Trophoblast cell (in vitro differentiated cells and primary cell): ENCODE data around the gene MEX3B.

Experiments
- DNase-seq, 2 donors: peaks; one replicate each; pipeline ENCODE4 v3.0.0-alpha.2; 2016
- H2AFZ ChIP-seq: 2 replicates; pipeline ENCODE4 v1.6.1; 2013; ENCODE audit warnings: low read length, moderate library complexity, mild to moderate bottlenecking; ENCODE audit not compliant: insufficient read depth, poor library complexity
- H2AK5ac ChIP-seq: 2 replicates; pipeline ENCODE4 v1.6.1; 2013; ENCODE audit warnings: mild to moderate bottlenecking, low read length
- H2BK120ac ChIP-seq: 2 replicates; pipeline ENCODE4 v1.6.1; 2013; ENCODE audit warnings: low read length, mild to moderate bottlenecking, moderate library complexity; ENCODE audit not compliant: insufficient read depth, poor library complexity
- H2BK12ac ChIP-seq: 2 replicates; pipeline ENCODE4 v1.6.1; 2013; ENCODE audit warnings: mild to moderate bottlenecking, low read length, moderate library complexity
- H2BK5ac ChIP-seq: 2 replicates; pipeline ENCODE4 v1.6.1; 2013; ENCODE audit warnings: low read length, low read depth, moderate library complexity, mild to moderate bottlenecking; ENCODE audit not compliant: poor library complexity
- H3K14ac ChIP-seq: 2 replicates; pipeline ENCODE4 v1.6.1; 2013; ENCODE audit warnings: mild to moderate bottlenecking, low read length
- H3K18ac ChIP-seq: 2 replicates; pipeline ENCODE4 v1.6.1; 2013; ENCODE audit warnings: mild to moderate bottlenecking, low read length
- H3K23ac ChIP-seq: 2 replicates; pipeline ENCODE4 v1.6.1; 2013; ENCODE audit warnings: low read length
- H3K27ac ChIP-seq: 2 replicates; pipeline ENCODE4 v1.5.1; 2013; ENCODE audit warnings: low read depth, mild to moderate bottlenecking, inconsistent platforms, low read length, moderate library complexity
- H3K27me3 ChIP-seq: 2 replicates; pipeline ENCODE4 v1.6.1; 2013; ENCODE audit warnings: inconsistent platforms, mild to moderate bottlenecking, low read length, moderate library complexity; ENCODE audit not compliant: insufficient read depth
- H3K36me3 ChIP-seq, 2 experiments: 1 replicate in 1 of 2; 2 replicates in 1 of 2; pipeline ENCODE4 v1.6.1; 2013; ENCODE audit warnings: low read length in 2 of 2, mild to moderate bottlenecking in 2 of 2, moderate library complexity in 1 of 2; ENCODE audit not compliant: insufficient read depth in 2 of 2, control insufficient read depth in 1 of 2
- H3K4ac ChIP-seq: 2 replicates; pipeline ENCODE4 v1.6.1; 2013; ENCODE audit warnings: low read depth, mild to moderate bottlenecking, low read length, moderate library complexity
- H3K4me1 ChIP-seq, 2 experiments: 1 replicate in 1 of 2; 2 replicates in 1 of 2; pipeline ENCODE4 v1.6.1; 2013; ENCODE audit warnings: low read length in 2 of 2, mild to moderate bottlenecking in 2 of 2, moderate library complexity in 1 of 2; ENCODE audit not compliant: insufficient read depth in 2 of 2, control insufficient read depth in 1 of 2
- H3K4me2 ChIP-seq: 2 replicates; pipeline ENCODE4 v1.6.1; 2013; ENCODE audit warnings: inconsistent platforms, mild to moderate bottlenecking, low read length, moderate library complexity
- H3K4me3 ChIP-seq: 2 replicates; pipeline ENCODE4 v1.5.1; 2013; ENCODE audit warnings: mild to moderate bottlenecking, low read depth, low read length, inconsistent platforms
- H3K79me1 ChIP-seq: one replicate; pipeline ENCODE4 v1.6.1; 2013; ENCODE audit warnings: low read length
- H3K79me2 ChIP-seq: 2 replicates; pipeline ENCODE4 v1.6.1; 2013; ENCODE audit warnings: low read length, mild to moderate bottlenecking; ENCODE audit not compliant: control insufficient read depth, insufficient read depth, poor library complexity
- H3K9ac ChIP-seq: 2 replicates; pipeline ENCODE4 v1.6.1; 2013; ENCODE audit warnings: mild to moderate bottlenecking, low read length
- H3K9me3 ChIP-seq: 2 replicates; pipeline ENCODE4 v1.6.1; 2013; ENCODE audit warnings: low read depth, mild to moderate bottlenecking, control low read depth, inconsistent platforms, low read length; ENCODE audit not compliant: insufficient read depth
- H4K12ac ChIP-seq: 2 replicates; pipeline ENCODE4 v1.6.1; 2013; ENCODE audit warnings: low read depth, mild to moderate bottlenecking, low read length, moderate library complexity
- H4K8ac ChIP-seq: 2 replicates; pipeline ENCODE4 v1.6.1; 2013; ENCODE audit warnings: low read depth, mild to moderate bottlenecking, low read length, moderate library complexity
- H4K91ac ChIP-seq: one replicate; pipeline ENCODE4 v1.6.1; 2013; ENCODE audit warnings: low read depth, mild to moderate bottlenecking, low read length, moderate library complexity
- WGBS: extraction: QIAGEN DNeasy Blood & Tissue Kit; methylation state at CpG from one replicate; pipeline ENCODE4 v1.1.7; 2013; ENCODE audit warnings: missing lambda C conversion rate; ENCODE audit not compliant: insufficient read length, insufficient coverage; ENCODE audit errors: extremely low coverage; 5-methylcytosine and 5-hydroxymethylcytosine counted together

The MEX3B gene

DNA sequence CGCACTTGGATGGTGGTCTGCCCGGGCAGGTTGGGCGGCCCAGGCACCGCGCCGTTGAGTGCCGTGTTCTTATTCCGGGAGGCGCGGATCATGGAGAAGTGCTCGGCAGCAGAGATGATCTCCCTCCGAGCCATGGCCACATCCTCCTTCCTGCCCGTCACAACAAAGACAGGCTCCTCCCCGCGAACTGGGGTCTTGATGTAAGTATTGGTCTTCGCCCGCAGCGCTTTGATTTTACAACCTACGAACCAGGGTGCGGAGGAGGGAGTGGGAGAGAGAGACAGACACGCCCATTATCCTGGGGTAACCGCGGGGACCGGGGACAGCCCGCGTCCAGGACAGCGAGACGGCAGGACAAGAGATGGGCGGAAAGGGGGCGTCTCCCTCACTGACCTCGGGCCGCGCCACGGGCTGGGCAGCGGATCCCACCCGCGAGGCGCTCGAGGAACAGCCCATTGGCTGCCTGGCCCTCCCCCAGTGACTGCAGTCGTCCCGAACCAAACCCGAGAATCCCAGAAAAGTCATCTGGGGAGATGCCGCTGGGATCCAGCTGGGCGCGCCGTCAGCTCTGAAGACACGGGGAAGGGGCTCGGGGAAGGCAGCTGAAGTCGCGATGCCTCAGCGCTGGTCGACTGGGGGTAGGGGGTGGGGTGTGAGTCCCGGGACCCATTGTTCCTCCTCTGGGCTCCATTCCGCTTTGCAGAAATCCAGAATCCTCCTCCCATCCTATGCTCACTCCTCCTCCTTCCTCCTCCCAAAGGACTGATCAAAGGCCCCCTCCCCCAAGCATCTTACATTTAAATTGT is 1.2 kb downstream of the MEX3B start:
- peaks cover 7 to 13% of the 10 kb centered on the region in 2 experiments for H3K4me1 ChIP-seq
- peaks cover 11% of the 10 kb centered on the region for H3K79me1 ChIP-seq
- peaks cover 10% of the 10 kb centered on the region in 2 experiments for H3K36me3 ChIP-seq
- peak overlapping the region; percentile 34 for H3K9ac ChIP-seq
- H3K79me2 ChIP-seq, result peaks cover 3% of the 10 kb centered on the region
- H3K9me3 ChIP-seq, result peaks cover 9% of the 10 kb centered on the region
- H2AK5ac ChIP-seq, result no peak overlapping the region
- no peak overlapping the region for H4K91ac ChIP-seq
- WGBS, result no CpG with 5 or more reads among the region's 54 CpGs
- no peak overlapping the region for H2BK12ac ChIP-seq
- H2BK120ac ChIP-seq, result no peak overlapping the region
- H3K4me2 ChIP-seq, result peak overlapping the region; percentile 82
- peak overlapping the region; percentile 82 for H3K4me3 ChIP-seq
- no peak overlapping the region for H2BK5ac ChIP-seq
- H3K14ac ChIP-seq, result no peak overlapping the region
- peaks cover 27% of the 10 kb centered on the region for H3K27me3 ChIP-seq
- DNase-seq, result peak in 1 of 2 donors; percentile 42
- no peak overlapping the region for H4K12ac ChIP-seq
- H2AFZ ChIP-seq, result peak overlapping the region; percentile 17
- no peak overlapping the region for H3K27ac ChIP-seq
- no peak overlapping the region for H4K8ac ChIP-seq
- H3K23ac ChIP-seq, result no peak overlapping the region
- peak overlapping the region; percentile 13 for H3K18ac ChIP-seq
- no peak overlapping the region for H3K4ac ChIP-seq

DNA sequence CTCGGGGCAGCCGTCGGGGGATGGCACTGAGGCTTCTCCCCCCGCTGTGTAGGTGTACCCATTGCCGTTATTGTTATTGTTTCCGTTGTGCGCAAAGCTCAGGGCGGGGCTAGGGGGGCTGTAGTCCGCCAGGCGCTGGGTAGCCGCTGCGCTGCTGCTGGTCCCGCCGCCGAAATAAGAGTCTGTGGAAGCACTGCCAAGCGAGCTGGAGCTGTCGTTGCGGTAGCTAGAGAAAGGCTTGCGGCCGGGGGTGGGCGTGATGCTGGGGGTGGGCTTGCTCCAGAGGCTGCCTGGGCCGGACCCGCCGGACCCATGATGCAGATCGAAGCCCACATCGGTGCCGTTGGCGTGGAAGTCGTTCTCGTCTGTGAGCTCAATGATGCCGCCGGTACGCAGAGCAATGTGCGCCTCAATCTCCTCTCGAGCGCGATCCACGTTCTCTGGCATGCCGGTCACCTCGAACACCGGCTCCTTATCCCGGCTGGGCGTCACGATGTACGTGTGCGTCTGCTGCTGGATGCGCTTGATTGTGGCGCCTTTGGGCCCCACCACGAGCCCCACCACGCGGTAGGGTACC is 1.9 kb downstream of the MEX3B start:
- Histone ChIP-seq H3K4me3 (peak overlapping the region; percentile 82), H4K91ac (no peak overlapping the region), H2AFZ (no peak overlapping the region), H3K36me3 (peaks cover 10% of the 10 kb centered on the region in 2 experiments), H3K14ac (no peak overlapping the region), H3K18ac (peak overlapping the region; percentile 13), H3K9me3 (peaks cover 9% of the 10 kb centered on the region), H4K12ac (no peak overlapping the region), H3K4ac (no peak overlapping the region), H3K4me2 (peak overlapping the region; percentile 82), H2AK5ac (no peak overlapping the region), H3K27me3 (peaks cover 26% of the 10 kb centered on the region), H2BK5ac (no peak overlapping the region), H3K23ac (no peak overlapping the region), H3K4me1 (peaks cover 7 to 13% of the 10 kb centered on the region in 2 experiments), H4K8ac (no peak overlapping the region), H3K79me1 (peaks cover 11% of the 10 kb centered on the region), H2BK12ac (no peak overlapping the region), H3K27ac (no peak overlapping the region), H3K9ac (peak overlapping the region; percentile 8), H2BK120ac (no peak overlapping the region), H3K79me2 (peaks cover 3% of the 10 kb centered on the region)
- no CpG with 5 or more reads among the region's 51 CpGs for WGBS
- DNase-seq, result peak in 1 of 2 donors; percentile 11

DNA sequence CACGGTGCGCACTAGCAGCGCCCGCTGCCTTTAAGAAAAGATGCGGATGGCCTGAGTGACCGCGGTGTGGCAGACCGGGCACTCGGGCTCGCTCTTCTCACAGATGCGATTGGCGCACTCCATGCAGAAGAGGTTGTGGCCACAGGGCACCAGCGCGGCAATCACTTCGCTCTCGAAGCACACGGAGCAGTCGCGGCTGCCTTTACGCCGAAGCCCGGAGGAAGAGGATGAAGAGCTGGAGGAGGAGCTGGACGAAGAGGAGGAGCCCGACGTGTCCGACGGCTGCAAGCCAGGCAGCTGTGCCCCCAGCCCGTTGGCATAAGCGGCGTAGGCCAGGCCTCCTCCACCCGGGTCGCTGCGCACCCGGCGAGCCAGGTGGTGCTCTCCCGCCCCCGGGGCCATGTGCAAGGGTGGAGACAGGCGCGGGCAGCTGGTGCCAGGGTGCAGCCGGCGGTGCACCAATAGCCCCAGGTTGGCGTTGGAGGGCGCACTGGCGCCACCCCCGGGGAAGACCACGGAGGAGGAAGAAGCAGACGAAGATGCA is 2.6 kb downstream of the MEX3B start:
- peaks cover 10% of the 10 kb centered on the region in 2 experiments for H3K36me3 ChIP-seq
- no peak overlapping the region for H2BK5ac ChIP-seq
- no peak overlapping the region for H3K4ac ChIP-seq
- peaks cover 24% of the 10 kb centered on the region for H3K27me3 ChIP-seq
- peaks cover 3% of the 10 kb centered on the region for H3K79me2 ChIP-seq
- H3K14ac ChIP-seq, result no peak overlapping the region
- no peak overlapping the region for H2BK120ac ChIP-seq
- H4K91ac ChIP-seq, result no peak overlapping the region
- H4K12ac ChIP-seq, result no peak overlapping the region
- no peak overlapping the region for H2BK12ac ChIP-seq
- no peak overlapping the region for H2AFZ ChIP-seq
- no peak overlapping the region for H3K27ac ChIP-seq
- H3K23ac ChIP-seq, result no peak overlapping the region
- peak overlapping the region; percentile 41 for H3K18ac ChIP-seq
- peaks cover 7 to 13% of the 10 kb centered on the region in 2 experiments for H3K4me1 ChIP-seq
- H3K9me3 ChIP-seq, result peaks cover 9% of the 10 kb centered on the region
- H4K8ac ChIP-seq, result no peak overlapping the region
- no peak overlapping the region for H2AK5ac ChIP-seq
- DNase-seq, result no peak
- H3K4me3 ChIP-seq, result peak overlapping the region; percentile 50
- no peak overlapping the region for H3K9ac ChIP-seq
- peak overlapping the region; percentile 82 for H3K4me2 ChIP-seq
- H3K79me1 ChIP-seq, result peaks cover 11% of the 10 kb centered on the region
- WGBS, result no CpG with 5 or more reads among the region's 47 CpGs

GRCh38 chr15:82040862-82041261 is 5.0 kb downstream of the MEX3B start:
- H2BK5ac ChIP-seq, result no peak overlapping the region
- no peak for DNase-seq
- H2AFZ ChIP-seq, result no peak overlapping the region
- no peak overlapping the region for H4K91ac ChIP-seq
- H3K36me3 ChIP-seq, result peaks cover 10% of the 10 kb centered on the region in 2 experiments
- WGBS, result no CpG with 5 or more reads among the region's 4 CpGs
- peaks cover 16% of the 10 kb centered on the region for H3K27me3 ChIP-seq
- H4K8ac ChIP-seq, result no peak overlapping the region
- H3K14ac ChIP-seq, result no peak overlapping the region
- peaks cover 4% of the 10 kb centered on the region for H3K79me1 ChIP-seq
- H3K18ac ChIP-seq, result no peak overlapping the region
- no peak overlapping the region for H2AK5ac ChIP-seq
- H3K23ac ChIP-seq, result no peak overlapping the region
- no peak overlapping the region for H3K27ac ChIP-seq
- no peak overlapping the region for H4K12ac ChIP-seq
- H3K4ac ChIP-seq, result no peak overlapping the region
- H3K4me1 ChIP-seq, result peaks cover 4 to 12% of the 10 kb centered on the region in 2 experiments
- H3K79me2 ChIP-seq, result peaks cover 3% of the 10 kb centered on the region
- H2BK120ac ChIP-seq, result no peak overlapping the region
- H2BK12ac ChIP-seq, result no peak overlapping the region
- no peak overlapping the region for H3K4me2 ChIP-seq
- H3K4me3 ChIP-seq, result no peak overlapping the region
- no peak overlapping the region for H3K9ac ChIP-seq
- peaks cover 9% of the 10 kb centered on the region for H3K9me3 ChIP-seq
